ENCODE measurements around the gene DGUOK.

GRCh38 chr2:73916666-73917065 is 10.0 kb upstream of the DGUOK start:
- TF ChIP-seq POLR2A (IDR thresholded peaks at IDR 0.05; ENCODE audit: low read depth, low read length), result no peak
- TF ChIP-seq POLR2AphosphoS5 (IDR thresholded peaks at IDR 0.05; ENCODE audit: low read depth, low read length), result no peak
- TF ChIP-seq TAF1 (IDR thresholded peaks at IDR 0.05; ENCODE audit: low read depth, low read length), result no peak
- TF ChIP-seq PAX5 (IDR thresholded peaks at IDR 0.05; ENCODE audit: insufficient read depth, low read length, severe bottlenecking), result no peak
- no peak for TF ChIP-seq SPI1 (IDR thresholded peaks at IDR 0.05; ENCODE audit: low read depth, low read length)

Data from GM12891 (cell line).